Gastrocnemius medialis (tissue), 4 donors: ENCODE measurements around the gene C9orf78. TPM values are rescaled to one million over a fixed set of nuclear protein-coding genes. Genes with fewer than 3 reads are reported as not detected.

Experiments used
- ATAC-seq, 2 donors: fragments of 150-250 bp; one replicate each; pipeline ENCODE4 v1.9.1; 2016
- DNase-seq, 2 donors: peaks; one replicate each; pipeline ENCODE4 v3.0.0-alpha.2; 2019
- H3K27ac ChIP-seq, 4 donors: fragments of 200-600 bp; sonication (generic); 1 replicate in 1 of 4; 2 replicates in 3 of 4; pipeline ENCODE4 v1.5.1; 2016 to 2018; ENCODE audit warnings: mild to moderate bottlenecking in 2 of 4, moderate library complexity in 1 of 4
- H3K27me3 ChIP-seq, 3 donors: fragments of 200-600 bp; sonication (generic) in 2 of 3; 1 replicate in 1 of 3; 2 replicates in 2 of 3; pipeline versions ENCODE4 v1.5.1 to v1.6.0; 2016 to 2019; ENCODE audit warnings: mild to moderate bottlenecking in 1 of 3, moderate library complexity in 1 of 3
- H3K36me3 ChIP-seq, 2 donors: fragments of 200-600 bp; sonication (generic) in 1 of 2; one replicate each; pipeline ENCODE4 v1.5.1; 2017 to 2018
- H3K4me1 ChIP-seq, 2 donors: fragments of 200-600 bp; sonication (generic) in 1 of 2; one replicate each; pipeline ENCODE4 v1.5.1; 2016 to 2017; ENCODE audit warnings: mild to moderate bottlenecking in 2 of 2
- H3K4me3 ChIP-seq, 4 donors: fragments of 200-600 bp; sonication (generic) in 3 of 4; 1 replicate in 1 of 4; 2 replicates in 3 of 4; pipeline ENCODE4 v1.5.1; 2016 to 2019; ENCODE audit warnings: mild to moderate bottlenecking in 2 of 4
- H3K9me3 ChIP-seq, 3 donors: fragments of 200-600 bp; sonication (generic) in 2 of 3; 1 replicate in 1 of 3; 2 replicates in 2 of 3; pipeline ENCODE4 v1.5.1; 2016 to 2019
- POLR2A ChIP-seq, 2 donors: fragments of 450-650 bp; IDR thresholded peaks; one replicate each; pipeline ENCODE4 v1.6.1; 2017; ENCODE audit warnings: antibody characterized with exemption in 2 of 2, mild to moderate bottlenecking in 2 of 2, moderate library complexity in 2 of 2
- in situ Hi-C, 4 donors: fragments of 200-750 bp; cut with MboI; loops; one replicate each; pipeline versions ENCODE4 v1.15.0 to v1.8.0; 2017; ENCODE audit warnings: low sequenced_read_pairs in 4 of 4
- intact Hi-C: fragments of 100-400 bp; cut with DNase I; formaldehyde crosslinking; loops from one replicate; pipeline ENCODE4 v1.15.1; 2023; ENCODE audit warnings: low total_unique reads
- total RNA-seq, 4 donors: library from RNA; depleted of rRNA; stranded (reverse); fragments of >200 nt; gene quantifications; one replicate each; pipeline versions ENCODE4 v1.1.0 to v1.2.3, GENCODE V29; 2016
- TF ChIP-seq, protein P1 (sequence below), 5 experiments: fragments of 450-650 bp in 3 of 5; fragments of 200-600 bp in 2 of 5; sonication (generic) in 2 of 5; IDR thresholded peaks in 4 of 5; conservative IDR thresholded peaks in 1 of 5; 1 replicate in 4 of 5; 2 replicates in 1 of 5; pipeline ENCODE4 v1.5.1; 2016 to 2019; ENCODE audit warnings: antibody characterized with exemption in 5 of 5, mild to moderate bottlenecking in 3 of 5, moderate library complexity in 3 of 5

The C9orf78 gene
- total RNA-seq, 4 donors from 2014 or later, result 82.3 to 108 (median 83.9) TPM

DNA sequence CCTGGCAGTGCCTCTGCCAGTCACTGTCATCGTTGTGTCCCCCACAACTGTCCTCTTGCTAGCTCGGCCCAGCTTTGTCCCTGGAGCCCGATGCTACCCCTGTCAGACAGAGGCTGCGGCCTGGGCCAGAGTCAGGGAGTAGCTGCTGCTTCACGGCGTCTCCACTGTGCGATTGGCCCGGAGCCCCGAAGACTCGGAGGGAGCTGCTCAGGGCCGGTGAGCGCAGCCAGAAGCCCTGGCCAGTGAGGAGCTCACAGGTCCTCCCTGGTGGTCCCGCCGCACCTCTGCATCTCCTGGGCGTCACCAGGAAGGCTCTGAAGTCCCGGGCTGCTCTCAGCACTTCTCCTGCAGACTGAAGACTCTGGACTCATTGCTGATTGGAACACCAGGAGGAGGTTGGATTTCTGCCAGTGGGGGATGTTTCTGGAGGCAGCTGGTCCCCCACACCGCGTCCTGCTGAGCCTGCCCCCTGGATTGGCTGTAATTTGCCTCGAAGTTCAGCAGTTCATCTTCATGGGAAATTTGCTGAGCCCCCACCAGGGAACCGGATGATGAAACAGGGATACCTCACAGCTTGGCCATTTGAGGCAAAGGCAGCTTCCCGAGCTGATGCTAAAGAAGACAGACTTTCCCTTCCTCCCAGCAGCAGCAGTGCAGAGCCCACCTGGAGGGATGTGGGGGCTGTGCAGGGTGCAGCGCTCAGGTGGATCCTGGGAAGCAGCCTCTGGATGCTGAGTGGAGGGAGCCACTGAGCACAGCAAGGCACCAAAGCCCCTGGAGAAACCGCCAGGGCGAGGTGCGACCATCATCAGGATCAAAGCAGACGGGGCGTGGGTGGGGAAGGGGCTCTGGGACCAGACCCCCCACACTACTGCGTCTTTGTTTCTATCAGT is 45.8 kb upstream of the C9orf78 start:
- no peak overlapping the region for H3K27ac ChIP-seq
- DNase-seq (no peak), ATAC-seq (no peak)
- no peaks in the 10 kb centered on the region for H3K9me3 ChIP-seq
- H3K4me1 ChIP-seq, result peaks cover 17 to 21% of the 10 kb centered on the region in 2 donors
- intact Hi-C loops, result no loop called here
- TF ChIP-seq, protein P1, sequence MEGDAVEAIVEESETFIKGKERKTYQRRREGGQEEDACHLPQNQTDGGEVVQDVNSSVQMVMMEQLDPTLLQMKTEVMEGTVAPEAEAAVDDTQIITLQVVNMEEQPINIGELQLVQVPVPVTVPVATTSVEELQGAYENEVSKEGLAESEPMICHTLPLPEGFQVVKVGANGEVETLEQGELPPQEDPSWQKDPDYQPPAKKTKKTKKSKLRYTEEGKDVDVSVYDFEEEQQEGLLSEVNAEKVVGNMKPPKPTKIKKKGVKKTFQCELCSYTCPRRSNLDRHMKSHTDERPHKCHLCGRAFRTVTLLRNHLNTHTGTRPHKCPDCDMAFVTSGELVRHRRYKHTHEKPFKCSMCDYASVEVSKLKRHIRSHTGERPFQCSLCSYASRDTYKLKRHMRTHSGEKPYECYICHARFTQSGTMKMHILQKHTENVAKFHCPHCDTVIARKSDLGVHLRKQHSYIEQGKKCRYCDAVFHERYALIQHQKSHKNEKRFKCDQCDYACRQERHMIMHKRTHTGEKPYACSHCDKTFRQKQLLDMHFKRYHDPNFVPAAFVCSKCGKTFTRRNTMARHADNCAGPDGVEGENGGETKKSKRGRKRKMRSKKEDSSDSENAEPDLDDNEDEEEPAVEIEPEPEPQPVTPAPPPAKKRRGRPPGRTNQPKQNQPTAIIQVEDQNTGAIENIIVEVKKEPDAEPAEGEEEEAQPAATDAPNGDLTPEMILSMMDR (IDR thresholded peaks at IDR 0.05 in 4 of 5, conservative IDR thresholded peaks at IDR 0.05 in 1 of 5), result no peak
- TF ChIP-seq POLR2A (IDR thresholded peaks at IDR 0.05), result no peak
- in situ Hi-C loops, result loop anchor here (10.0 to 25.0 kb wide), 4 partner anchors 174 to 356 kb away; partner anchors contain the start of gene GPR107 (in 3 of the 4)
- no peaks in the 10 kb centered on the region for H3K27me3 ChIP-seq
- no peak overlapping the region for H3K4me3 ChIP-seq
- H3K36me3 ChIP-seq, result peaks cover 0 to 38% of the 10 kb centered on the region in 2 donors

DNA sequence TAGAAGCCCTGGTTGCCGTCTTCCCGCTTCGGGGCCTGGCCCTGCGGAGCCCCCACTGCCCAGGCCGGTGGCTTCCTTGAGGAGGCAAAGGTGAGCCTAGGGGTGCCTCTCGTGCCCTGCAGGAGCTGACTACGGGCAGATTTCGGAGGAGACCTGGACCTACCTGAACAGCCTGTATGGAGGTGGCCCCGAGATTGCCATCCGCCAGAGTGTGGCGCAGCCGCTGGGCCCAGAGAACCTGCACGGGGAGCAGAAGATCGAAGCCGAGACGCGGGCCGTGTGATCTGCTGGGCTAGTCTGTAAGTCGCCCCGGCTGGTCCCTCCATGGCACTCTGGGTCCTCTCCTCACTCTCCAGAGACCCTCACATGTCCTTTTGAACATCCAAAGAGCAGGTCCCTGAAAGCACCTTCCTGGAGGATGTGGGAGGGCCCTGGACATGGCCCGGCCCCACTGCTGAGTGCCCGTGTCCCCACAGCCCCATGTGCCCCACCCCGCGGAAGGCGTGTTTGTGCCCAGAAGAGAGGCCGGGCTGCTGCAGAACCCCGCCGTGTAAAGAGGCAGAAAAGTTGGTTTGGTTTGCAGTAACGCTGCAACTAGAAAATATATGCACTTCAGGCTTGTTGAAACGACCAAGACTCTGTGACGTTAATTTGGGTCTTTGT is 45.0 kb upstream of the C9orf78 start:
- intact Hi-C loops, result no loop called here
- TF ChIP-seq, protein P1 (IDR thresholded peaks at IDR 0.05 in 4 of 5, conservative IDR thresholded peaks at IDR 0.05 in 1 of 5), result no peak
- TF ChIP-seq POLR2A (IDR thresholded peaks at IDR 0.05), result no peak
- no peaks in the 10 kb centered on the region for H3K9me3 ChIP-seq
- ATAC-seq (no peak), DNase-seq (no peak)
- H3K4me3 ChIP-seq, result no peak overlapping the region
- no peak overlapping the region for H3K27ac ChIP-seq
- H3K4me1 ChIP-seq, result peaks cover 12 to 14% of the 10 kb centered on the region in 2 donors
- no peaks in the 10 kb centered on the region for H3K27me3 ChIP-seq
- H3K36me3 ChIP-seq, result peaks cover 0 to 46% of the 10 kb centered on the region in 2 donors
- in situ Hi-C loops, result loop anchor here (10.0 to 25.0 kb wide), 4 partner anchors 175 to 357 kb away; partner anchors contain the start of gene GPR107 (in 3 of the 4)

DNA sequence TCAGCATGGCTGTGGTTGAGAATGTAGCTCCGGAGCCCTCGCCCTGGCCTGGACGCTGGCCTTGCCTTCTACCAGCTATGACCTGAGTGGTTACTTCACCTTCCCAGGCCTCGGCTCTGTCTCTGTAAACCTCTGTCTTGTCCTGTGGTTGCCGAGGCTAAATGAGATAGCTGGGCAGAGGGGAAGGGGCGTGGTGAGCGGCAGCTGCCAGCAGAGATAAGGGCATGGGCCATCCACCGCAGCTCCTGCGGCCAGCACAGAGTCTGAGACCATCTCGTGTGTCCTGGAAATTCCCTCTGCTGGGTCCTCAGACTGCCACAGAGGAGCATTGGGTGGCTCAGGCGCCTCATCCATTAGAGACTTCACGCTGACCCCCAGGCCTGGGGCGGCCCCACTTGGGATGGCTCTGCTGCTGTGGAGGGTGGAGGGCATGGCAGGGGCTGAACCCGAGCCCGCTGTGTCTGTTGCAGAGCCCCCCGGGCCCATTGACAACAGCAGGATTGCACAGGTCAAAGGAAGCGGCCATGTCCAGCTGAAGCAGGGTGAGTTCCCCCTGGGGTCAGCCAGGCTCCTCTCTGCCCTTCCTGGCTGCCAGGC is 44.1 kb upstream of the C9orf78 start:
- no peak overlapping the region for H3K4me3 ChIP-seq
- peaks cover 0 to 53% of the 10 kb centered on the region in 2 donors for H3K36me3 ChIP-seq
- TF ChIP-seq, protein P1 (IDR thresholded peaks at IDR 0.05 in 4 of 5, conservative IDR thresholded peaks at IDR 0.05 in 1 of 5), result no peak
- TF ChIP-seq POLR2A (IDR thresholded peaks at IDR 0.05), result no peak
- in situ Hi-C loops (loop anchor here (25.0 kb wide), 3 partner anchors 183 to 358 kb away; partner anchors contain the start of gene GPR107 (in 1 of the 4)), intact Hi-C loops (no loop called here)
- ATAC-seq, result no peak
- DNase-seq, result no peak
- H3K4me1 ChIP-seq, result peaks cover 4 to 5% of the 10 kb centered on the region in 2 donors
- H3K27ac ChIP-seq, result no peak overlapping the region
- H3K9me3 ChIP-seq, result no peaks in the 10 kb centered on the region
- no peaks in the 10 kb centered on the region for H3K27me3 ChIP-seq

DNA sequence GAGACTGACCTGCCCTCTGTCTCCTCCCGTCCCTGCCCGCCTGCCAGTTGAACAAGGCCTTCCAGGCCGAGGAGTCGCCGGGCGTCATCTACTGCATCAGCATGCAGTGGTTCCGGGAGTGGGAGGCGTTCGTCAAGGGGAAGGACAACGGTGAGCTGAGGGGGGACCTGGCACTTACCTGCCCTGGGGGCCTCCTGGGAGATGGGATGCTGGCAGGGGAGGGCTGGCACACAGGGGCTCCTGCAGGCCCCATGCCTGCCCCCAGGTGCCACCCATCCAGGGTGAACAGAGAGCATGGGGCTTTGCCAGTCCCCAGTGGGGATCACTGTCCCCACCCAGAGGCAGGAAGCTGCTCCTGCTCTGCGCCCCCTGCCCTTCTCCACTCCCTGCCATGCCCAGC is 43.2 kb upstream of the C9orf78 start:
- intact Hi-C loops (no loop called here), in situ Hi-C loops (loop anchor here (25.0 kb wide), 3 partner anchors 184 to 359 kb away; partner anchors contain the start of gene GPR107 (in 1 of the 4))
- DNase-seq (no peak), ATAC-seq (no peak)
- Histone ChIP-seq H3K4me3 (no peak overlapping the region), H3K27me3 (no peaks in the 10 kb centered on the region), H3K4me1 (no peaks in the 10 kb centered on the region), H3K9me3 (no peaks in the 10 kb centered on the region), H3K27ac (no peak overlapping the region), H3K36me3 (peaks cover 0 to 62% of the 10 kb centered on the region in 2 donors)
- TF ChIP-seq POLR2A (IDR thresholded peaks at IDR 0.05), result no peak
- TF ChIP-seq, protein P1 (IDR thresholded peaks at IDR 0.05 in 4 of 5, conservative IDR thresholded peaks at IDR 0.05 in 1 of 5), result no peak
